Mucosa of gallbladder (tissue), 1 donor: ENCODE data around the gene TPPP. TPM values are rescaled to one million over a fixed set of nuclear protein-coding genes. Genes with fewer than 3 reads are reported as not detected.

Source experiments
- DNase-seq: peaks from one replicate; pipeline ENCODE4 v3.0.0-alpha.2; 2020; ENCODE audit warnings: low spot score
- total RNA-seq: library from RNA; stranded (reverse); gene quantifications from one replicate; pipeline ENCODE4 v1.2.1, GENCODE V29; 2021
- donor health status: DM: no; HTN: no; CAD: no.

TPPP gene
- total RNA-seq, 1 donor from 2014 or later, result 9.9 TPM

- DNase-seq, result peak; percentile 8
Measured at GRCh38 chr5:677131-678101, 15.7 kb downstream of the TPPP start.

DNA sequence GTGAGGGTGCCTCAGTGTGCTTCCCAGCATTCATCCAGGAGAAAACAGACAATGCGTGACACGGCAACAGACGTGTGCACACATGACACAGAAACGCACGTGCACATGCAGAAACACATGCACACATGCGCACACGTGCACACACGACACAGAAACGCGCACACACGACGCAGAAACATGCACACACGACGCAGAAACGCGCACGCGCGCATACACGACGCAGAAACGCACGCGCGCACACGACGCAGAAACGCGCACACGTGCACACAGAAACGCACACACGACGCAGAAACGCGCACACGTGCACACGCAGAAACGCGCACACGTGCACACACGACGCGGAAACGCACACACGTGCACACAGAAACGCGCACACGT, 16.5 kb downstream of the TPPP start:
- DNase-seq, result peak; percentile 6

GRCh38 chr5:675871-676698, 17.1 kb downstream of the TPPP start:
- no peak for DNase-seq

GRCh38 chr5:675111-675870, 17.9 kb downstream of the TPPP start:
- no peak for DNase-seq

DNA sequence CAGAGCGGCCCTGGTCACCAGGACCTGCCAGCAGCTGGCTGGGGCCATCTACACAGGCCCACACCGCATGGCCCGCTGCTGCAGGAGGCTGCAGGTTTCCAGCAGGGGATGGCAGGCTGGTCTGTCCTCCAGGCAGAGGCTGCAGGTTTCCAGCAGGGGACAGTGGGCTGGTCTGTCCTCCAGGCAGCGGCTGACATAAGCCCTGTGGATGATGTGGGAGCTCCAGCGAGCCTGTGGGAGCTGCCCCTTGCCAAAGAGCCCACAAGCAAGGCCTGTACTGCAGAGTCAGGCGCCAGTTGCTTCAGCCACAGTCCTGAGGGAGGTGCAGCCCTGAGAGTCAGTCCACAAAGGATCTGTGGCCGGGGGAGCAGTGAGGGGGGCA, 18.5 kb downstream of the TPPP start:
- no peak for DNase-seq

GRCh38 chr5:673831-674629, 19.1 kb downstream of the TPPP start:
- DNase-seq, result peak; percentile 9

DNA sequence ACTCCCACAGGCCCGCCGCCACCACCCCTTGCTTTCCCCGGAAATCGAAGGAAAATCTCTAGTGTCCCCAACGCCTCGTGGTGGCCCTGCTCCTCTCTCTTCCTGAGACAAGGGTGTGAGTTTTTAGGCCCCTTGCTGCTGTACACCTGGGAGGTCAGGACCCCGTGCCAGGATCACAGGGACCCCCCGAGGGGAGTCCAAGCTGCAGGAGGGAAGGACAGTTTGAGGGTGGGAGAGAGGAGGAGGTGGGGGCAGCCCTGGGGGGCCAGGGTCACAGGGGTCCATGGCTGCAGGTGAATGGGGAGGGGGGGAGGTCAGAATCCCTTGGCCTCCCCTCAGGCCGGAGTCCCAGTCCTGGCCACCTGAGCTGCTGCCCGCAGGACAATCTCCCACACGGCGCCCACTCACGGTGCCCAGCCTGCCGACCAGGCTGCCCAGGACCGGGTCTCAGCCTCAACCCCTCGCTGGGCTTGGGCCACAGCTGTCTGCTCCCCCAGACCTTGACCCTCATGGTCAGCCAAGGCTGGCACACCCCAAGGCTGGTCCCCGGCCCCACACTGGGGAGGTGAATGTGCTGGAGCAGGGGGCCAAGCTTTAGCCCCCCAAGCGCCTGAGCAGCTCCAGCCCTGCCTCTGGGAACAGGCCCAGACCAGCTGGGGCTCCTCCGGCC, 19.9 kb downstream of the TPPP start:
- no peak for DNase-seq

DNA sequence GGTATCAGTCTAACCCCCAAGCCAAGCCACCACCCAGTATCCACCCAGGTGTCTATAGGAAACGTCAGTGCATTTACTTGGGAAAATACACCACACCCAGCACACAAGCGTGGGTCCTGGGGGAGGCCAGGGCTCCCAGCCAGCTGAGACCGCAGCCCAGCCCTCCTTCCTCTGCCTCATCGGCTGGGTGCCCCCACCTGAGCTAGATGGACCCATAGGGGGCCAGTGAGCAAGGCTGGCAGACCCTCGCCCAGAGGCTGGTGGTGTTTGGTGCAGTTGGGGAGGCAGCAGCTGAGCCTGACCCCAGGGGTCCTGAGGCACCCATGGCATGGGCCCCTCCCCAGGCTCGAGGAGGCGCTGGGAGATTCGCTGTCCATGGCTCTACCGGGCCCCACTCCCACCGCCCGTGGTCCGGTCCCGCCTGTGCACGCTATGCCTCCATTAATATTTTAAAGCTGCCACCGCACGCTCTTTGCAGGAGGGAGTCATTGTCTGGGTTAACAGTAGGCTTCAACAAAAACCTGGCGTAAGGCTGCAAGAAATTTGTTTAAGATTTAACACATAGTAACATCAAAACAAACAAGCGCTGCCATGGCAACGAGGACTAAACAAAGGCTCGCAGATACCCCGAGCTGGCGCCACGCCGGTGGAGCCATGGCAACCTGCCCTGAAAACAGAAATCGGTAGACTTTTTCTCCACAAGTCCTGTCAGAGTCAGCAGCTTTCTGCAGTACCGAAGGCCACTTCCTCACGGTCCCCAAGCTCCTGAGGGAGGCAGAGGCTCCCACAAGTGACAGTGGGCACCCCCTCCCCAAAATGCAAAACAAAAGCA, 20.6 kb downstream of the TPPP start:
- peak; percentile 67 for DNase-seq

GRCh38 chr5:671459-672328, 21.5 kb downstream of the TPPP start:
- peak; percentile 65 for DNase-seq

DNA sequence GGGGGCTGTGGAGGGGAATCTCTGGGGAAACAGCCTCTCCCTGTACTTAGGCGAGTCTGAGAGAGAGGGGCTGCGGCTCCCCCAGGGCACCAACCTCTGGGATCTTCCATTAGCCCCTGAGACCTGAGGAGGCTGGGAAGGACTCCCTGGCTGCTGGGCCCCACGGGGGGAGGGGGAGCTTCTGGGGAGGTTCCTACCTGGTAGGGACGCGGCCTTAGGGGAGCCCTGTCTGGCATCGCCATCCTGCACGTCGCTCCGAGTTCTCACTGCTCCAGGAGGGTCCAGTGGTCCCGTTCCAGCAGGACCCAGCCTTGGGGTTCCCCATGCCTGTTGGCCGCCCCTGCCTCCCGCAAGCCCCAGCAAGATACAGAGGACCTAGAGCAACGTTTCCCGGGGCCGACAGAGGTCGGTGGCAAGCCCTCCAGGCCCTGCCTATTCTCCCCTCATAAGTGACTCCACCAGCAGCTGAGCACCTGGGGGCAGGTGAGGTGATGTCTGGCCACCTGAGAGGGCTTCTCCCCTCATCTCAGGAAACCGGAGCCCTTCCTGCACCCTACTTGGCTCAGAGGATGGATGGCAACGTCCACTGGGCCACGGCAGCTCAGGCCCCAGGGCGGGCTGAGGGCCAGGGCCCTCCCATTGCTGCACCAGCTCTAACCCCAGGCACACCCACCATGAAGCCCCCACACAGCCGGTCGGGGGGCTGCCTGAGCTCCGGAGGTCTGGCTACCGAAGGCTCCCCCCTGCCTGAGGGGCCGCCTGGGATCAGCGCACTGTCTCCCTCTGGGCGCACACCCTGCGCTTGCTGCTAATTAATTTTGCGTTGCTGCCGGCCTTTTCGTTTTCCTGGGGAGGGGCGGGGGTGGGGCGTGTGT, 22.5 kb downstream of the TPPP start:
- no peak for DNase-seq

DNA sequence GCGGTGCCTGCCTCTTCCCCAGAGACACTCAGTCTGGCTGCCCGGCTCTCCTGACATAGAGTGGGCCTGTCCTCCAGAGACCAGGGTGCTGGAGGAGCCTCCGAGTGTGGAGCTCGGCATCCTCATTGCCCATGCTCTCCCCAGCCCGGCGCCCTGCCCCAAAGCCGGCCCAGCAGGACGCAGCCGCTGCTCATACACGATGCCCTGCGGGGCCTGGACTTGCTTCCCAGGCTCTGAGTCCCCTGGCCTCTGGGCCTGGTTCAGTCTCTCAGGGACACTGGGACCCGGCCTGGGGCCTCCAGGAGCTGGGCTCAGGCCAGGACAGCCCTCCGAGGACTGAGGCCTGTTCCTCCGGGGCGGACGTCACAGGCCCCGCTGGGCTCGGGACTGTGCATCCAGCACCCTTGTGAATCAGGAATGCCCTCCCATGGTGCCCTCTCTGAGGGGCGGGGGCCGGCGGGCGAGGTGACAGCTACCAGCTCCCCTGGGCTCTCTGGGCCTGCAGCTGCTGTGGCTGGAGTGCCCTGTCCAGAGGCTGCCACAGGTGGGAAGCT, 23.2 kb downstream of the TPPP start:
- DNase-seq, result no peak

GRCh38 chr5:669111-669841, 23.9 kb downstream of the TPPP start:
- DNase-seq, result peak; percentile 58

GRCh38 chr5:668283-668995, 24.7 kb downstream of the TPPP start:
- DNase-seq, result no peak

DNA sequence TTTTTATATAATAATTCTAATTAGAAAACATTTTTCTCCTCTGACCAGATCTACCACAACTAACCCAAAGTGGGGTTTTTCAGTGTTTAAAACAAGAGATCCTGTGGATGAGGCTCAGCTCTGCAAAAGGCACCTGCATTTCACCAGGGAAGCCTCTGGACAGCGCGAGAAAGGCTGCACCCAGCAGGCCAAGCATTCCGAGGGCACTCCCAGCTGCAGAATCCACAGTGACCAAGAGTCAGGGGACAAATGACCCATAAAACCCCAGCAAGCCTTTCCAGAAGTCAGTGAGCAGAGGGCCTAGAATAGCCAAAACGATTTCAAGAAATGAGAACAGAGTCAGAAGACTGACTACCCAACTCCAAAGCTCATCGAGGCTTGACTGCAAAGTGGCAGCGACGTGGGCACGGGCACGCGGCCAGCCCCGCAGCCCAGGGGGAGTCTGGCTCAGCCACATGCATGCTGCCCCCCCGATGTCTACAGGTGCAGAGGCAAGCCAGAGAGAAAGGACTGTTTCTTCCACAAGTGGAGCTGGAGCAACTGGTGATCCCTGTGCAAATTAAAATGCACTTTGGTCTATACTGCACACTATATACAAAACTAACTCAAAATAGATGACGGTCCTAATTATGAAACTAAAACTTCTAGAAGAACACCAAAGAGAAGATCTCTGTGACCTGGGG, 26.2 kb downstream of the TPPP start:
- DNase-seq, result no peak

- no peak for DNase-seq
Measured at GRCh38 chr5:665956-666711, 27.0 kb downstream of the TPPP start.
